HG03025 (cell line): Measurements from ENCODE around the gene CLASP2.
"Not testable (repeated sequence)": the region's sequence is repeated elsewhere in the genome, so short reads cannot be mapped to it uniquely, and the experiment has no call there.

Experiments
- ATAC-seq: cut with Tn5 transposase; IDR thresholded peaks from one replicate; pipeline ENCODE4 v1.9.1; 2021; ENCODE audit warnings: mild to moderate bottlenecking, moderate library complexity; ENCODE audit not compliant: unreplicated experiment, low FRiP score

The CLASP2 gene

GRCh38 chr3:33467786-33468185 is 250.3 kb downstream of the CLASP2 start:
- ATAC-seq: no peak

- ATAC-seq: no peak
Measured at GRCh38 chr3:33461097-33461496, 257.0 kb downstream of the CLASP2 start.

GRCh38 chr3:33459577-33459976 is 258.5 kb downstream of the CLASP2 start:
- not testable (repeated sequence) for ATAC-seq

GRCh38 chr3:33458446-33458845 is 259.6 kb downstream of the CLASP2 start:
- ATAC-seq: no peak

- ATAC-seq: no peak
Measured at GRCh38 chr3:33456756-33457155, 261.3 kb downstream of the CLASP2 start.

- no peak for ATAC-seq
Measured at GRCh38 chr3:33453331-33453761, 264.7 kb downstream of the CLASP2 start.

GRCh38 chr3:33451994-33452393 is 266.1 kb downstream of the CLASP2 start:
- ATAC-seq: not testable (repeated sequence)

GRCh38 chr3:33447958-33448357 is 270.1 kb downstream of the CLASP2 start:
- ATAC-seq: no peak

GRCh38 chr3:33447256-33447625 is 270.8 kb downstream of the CLASP2 start:
- ATAC-seq: not testable (repeated sequence)
